GM12878 (cell line): ENCODE measurements around the gene TMEM186. TPM values are rescaled to one million over a fixed set of nuclear protein-coding genes. Genes with fewer than 3 reads are reported as not detected.
A peak's percentile ranks its signal among the peaks of the same experiment; 100 is the strongest.

ENCODE experiments used
- ATAC-seq: fragments of 200-7000 bp; cut with Tn5 transposase; 3 replicates; pipeline ENCODE4 v1.9.1; 2020; ENCODE audit warnings: mild to moderate bottlenecking, moderate library complexity
- BruUV-seq: library from RNA; stranded (reverse); fragments of 400-500 nt; replicated peaks from 2 replicates; lab custom pipeline; 2021; lab: Mats Ljungman, UMichigan
- CTCF ChIA-PET: fragments of 300-600 bp; sonication (Branson Sonifier 250); formaldehyde crosslinking; extraction: SDS; loops from one replicate; lab custom pipeline; 2021; ENCODE audit warnings: inconsistent platforms; lab: Yijun Ruan, JAX
- POLR2A ChIA-PET: fragments of 350-600 bp; formaldehyde crosslinking; extraction: SDS; loops from one replicate; lab custom pipeline; 2021; ENCODE audit warnings: inconsistent platforms; lab: Charles Lee
- RAD21 ChIA-PET: fragments of 300-600 bp; sonication (Branson Sonifier 250); formaldehyde crosslinking; loops from one replicate; lab custom pipeline; 2023; ENCODE audit warnings: antibody characterized with exemption; ENCODE audit not compliant: unreplicated experiment; lab: Charles Lee
- SMC1A ChIA-PET: fragments of 300-600 bp; sonication (Branson Sonifier 250); formaldehyde crosslinking; loops from one replicate; lab custom pipeline; 2023; ENCODE audit not compliant: unreplicated experiment, uncharacterized antibody; lab: Charles Lee
- DNase-seq: peaks from one replicate; pipeline ENCODE4 v3.0.0-alpha.2; 2011; ENCODE audit warnings: low read depth, low spot score
- FAIRE-seq: peaks from 3 replicates; lab custom pipeline; 2011; peaks lifted over from hg19 to GRCh38; lab: Jason Lieb, UNC
- H2AFZ ChIP-seq: 2 replicates; pipeline ENCODE4 v1.6.0; 2011; ENCODE audit warnings: low read depth, low read length, control low read depth; ENCODE audit not compliant: control insufficient read depth
- H3K27ac ChIP-seq: 2 replicates; pipeline ENCODE4 v1.5.1; 2011; ENCODE audit warnings: control low read depth; ENCODE audit not compliant: control insufficient read depth, insufficient read depth
- H3K27me3 ChIP-seq, 2 experiments: replicated peaks in 1 of 2; 2 replicates each; pipeline versions ENCODE4 v1.6.0 to v1.6.1; 2011; ENCODE audit warnings: low read length in 1 of 2; ENCODE audit not compliant: control insufficient read depth in 2 of 2, insufficient read depth in 2 of 2
- H3K36me3 ChIP-seq, 2 experiments: 2 replicates each; pipeline ENCODE4 v1.5.1; 2011; ENCODE audit warnings: low read length in 1 of 2; ENCODE audit not compliant: control insufficient read depth in 2 of 2, insufficient read depth in 2 of 2
- H3K4me1 ChIP-seq: 2 replicates; pipeline ENCODE4 v1.6.1; 2011; ENCODE audit warnings: mild to moderate bottlenecking, low read length, moderate library complexity, mixed read lengths; ENCODE audit not compliant: control insufficient read depth, insufficient read depth
- H3K4me2 ChIP-seq: 2 replicates; pipeline ENCODE4 v1.6.0; 2011; ENCODE audit warnings: control low read depth; ENCODE audit not compliant: control insufficient read depth, insufficient read depth
- H3K4me3 ChIP-seq: fragments of 200-600 bp; sonication (generic); 2 replicates; pipeline ENCODE4 v1.5.1; 2016
- H3K79me2 ChIP-seq: 2 replicates; pipeline ENCODE4 v1.6.0; 2011; ENCODE audit warnings: low read length; ENCODE audit not compliant: control insufficient read depth, insufficient read depth
- H3K9ac ChIP-seq: 2 replicates; pipeline ENCODE4 v1.8.0; 2011; ENCODE audit warnings: low read length, control low read depth, mixed read lengths; ENCODE audit not compliant: control insufficient read depth, insufficient read depth
- H3K9me3 ChIP-seq: replicated peaks from 3 replicates; pipeline ENCODE4 v1.5.1; 2011; ENCODE audit warnings: mild to moderate bottlenecking, low read length; ENCODE audit not compliant: control insufficient read depth, insufficient read depth
- H4K20me1 ChIP-seq: 2 replicates; pipeline ENCODE4 v1.6.0; 2011; ENCODE audit not compliant: control insufficient read depth, insufficient read depth
- ESRRA ChIP-seq: IDR thresholded peaks from 2 replicates; pipeline ENCODE4 v1.6.1; 2012; ENCODE audit warnings: mild to moderate bottlenecking, low read length, improper control_type of control experiment
- FOXM1 ChIP-seq: IDR thresholded peaks from 2 replicates; pipeline ENCODE4 v1.6.1; 2012; ENCODE audit warnings: low read depth, mild to moderate bottlenecking, inconsistent platforms, low read length, moderate library complexity
- HDAC6 ChIP-seq: fragments of 200-600 bp; sonication (generic); IDR thresholded peaks from one replicate; pipeline ENCODE4 v1.8.0; 2017; ENCODE audit warnings: antibody characterized with exemption; ENCODE audit not compliant: unreplicated experiment
- KDM1A ChIP-seq: fragments of 200-600 bp; sonication (generic); IDR thresholded peaks from 2 replicates; pipeline ENCODE4 v1.6.1; 2016; ENCODE audit warnings: borderline replicate concordance
- POLR2AphosphoS5 ChIP-seq: IDR thresholded peaks from 2 replicates; pipeline ENCODE4 v1.6.1; 2011; ENCODE audit warnings: mild to moderate bottlenecking, low read length, inconsistent platforms
- RUNX3 ChIP-seq: IDR thresholded peaks from 2 replicates; pipeline ENCODE4 v1.6.1; 2012; ENCODE audit warnings: low read length, inconsistent platforms
- WGBS: methylation state at CpG from one replicate; pipeline ENCODE4 v1.1.6; 2016; ENCODE audit warnings: low lambda C conversion rate; ENCODE audit not compliant: insufficient replicate concordance, insufficient coverage; ENCODE audit errors: missing lambda C conversion rate; 5-methylcytosine and 5-hydroxymethylcytosine counted together
- in situ Hi-C: fragments of 300-500 bp; cut with MboI; formaldehyde crosslinking; loops from 9 replicates; pipeline ENCODE4 v1.14.3; 2018; ENCODE audit warnings: mixed read lengths
- intact Hi-C: fragments of 100-400 bp; cut with micrococcal nuclease; formaldehyde crosslinking; loops from one replicate; pipeline ENCODE4 v1.14.2; 2022; ENCODE audit not compliant: unreplicated experiment
- polyA plus RNA-seq, 11 experiments: library from polyadenylated mRNA; depleted of rRNA in 4 of 11; unstranded in 6 of 11; stranded (reverse) in 5 of 11; fragments of >200 nt; fragmentation: Nextera tagmentation in 4 of 11; fragmentation: Illumina TruSeq in 1 of 11; extraction: Ambion mirVana in 4 of 11; extraction: Trizol in 1 of 11; gene quantifications; 1 replicate in 1 of 11; 2 replicates in 10 of 11; pipeline versions ENCODE4 v1.2.1 to v1.2.3, GENCODE V29; 2011 to 2016; ENCODE audit warnings: inconsistent platforms in 2 of 11, missing spikeins in 2 of 11, low read depth in 1 of 11
- total RNA-seq, 4 experiments: library from RNA; depleted of rRNA in 3 of 4; stranded (reverse); fragments of >200 nt in 3 of 4; fragmentation: Illumina TruSeq in 1 of 4; extraction: Trizol in 1 of 4; gene quantifications; 2 replicates each; pipeline versions ENCODE4 v1.2.1 to v1.2.3, GENCODE V29; 2013 to 2021
- TF ChIP-seq, protein P1 (sequence below): IDR thresholded peaks from 2 replicates; pipeline ENCODE4 v1.6.1; 2011; ENCODE audit warnings: borderline replicate concordance, low read depth, mild to moderate bottlenecking, moderate library complexity, mixed read lengths, low read length; ENCODE audit not compliant: insufficient read depth; ENCODE audit errors: extremely low read length
- TF ChIP-seq, protein P2 (sequence below): IDR thresholded peaks from 2 replicates; pipeline ENCODE4 v1.6.1; 2012; ENCODE audit warnings: low read depth, low read length, improper control_type of control experiment

The TMEM186 gene
- total and polyA plus RNA-seq, 10 of the 15 experiments (the other 5 are each of a cell fraction or from before 2014, with no cell fraction given) = 10.6 to 28.9 (median 17.0) TPM

DNA sequence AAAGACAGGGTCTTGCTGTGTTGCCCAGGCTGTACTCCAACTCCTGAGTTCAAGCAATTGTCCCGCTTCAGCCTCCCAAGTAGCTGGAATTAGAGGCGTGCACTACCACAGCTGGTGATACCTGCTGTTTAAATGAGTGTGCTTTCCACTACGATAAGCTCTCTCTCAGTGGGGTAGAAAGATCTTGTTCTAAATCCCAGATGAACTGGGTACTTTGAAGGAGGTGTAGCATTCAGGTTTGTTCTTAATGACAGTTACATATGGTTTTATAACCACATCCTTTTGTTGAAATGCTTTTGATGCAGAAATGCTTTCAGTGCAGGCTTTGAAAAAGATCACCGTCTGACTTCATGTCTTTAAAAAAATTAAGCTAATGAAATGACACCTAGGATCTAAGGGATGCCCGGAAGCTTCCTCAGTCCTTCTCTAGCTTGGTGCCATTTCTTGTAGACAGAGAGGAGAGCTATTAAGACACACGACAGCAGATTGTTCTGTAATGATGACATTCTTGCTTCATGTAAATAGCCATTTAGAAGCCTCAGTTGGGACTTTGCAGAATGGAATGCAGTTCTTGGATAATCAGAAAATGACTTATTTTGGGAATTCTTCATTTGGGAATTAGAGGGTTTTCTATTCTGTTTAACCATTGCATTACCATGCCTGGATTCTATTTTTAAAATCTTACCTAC lies 19.7 kb upstream of the TMEM186 start:
- H3K9ac ChIP-seq = no peak overlapping the region
- H3K27me3 ChIP-seq = no peaks in the 10 kb centered on the region
- POLR2A ChIA-PET = interaction anchor here (0.6 to 1.3 kb wide), 2 partner anchors 8 to 12 kb away, joined by 3 read pairs; no protein-coding TSS in a partner anchor
- intact Hi-C loops (no loop called here), in situ Hi-C loops (no loop called here)
- H3K9me3 ChIP-seq = no peaks in the 10 kb centered on the region
- WGBS = 53% methylated on average over 6 of the region's 6 CpGs
- TF ChIP-seq ESRRA (no peak), POLR2AphosphoS5 (no peak), KDM1A (no peak), RUNX3 (peak; percentile 45; the same call in 1 of the 2 replicates), HDAC6 (no peak), FOXM1 (no peak)
- TF ChIP-seq, protein P1, sequence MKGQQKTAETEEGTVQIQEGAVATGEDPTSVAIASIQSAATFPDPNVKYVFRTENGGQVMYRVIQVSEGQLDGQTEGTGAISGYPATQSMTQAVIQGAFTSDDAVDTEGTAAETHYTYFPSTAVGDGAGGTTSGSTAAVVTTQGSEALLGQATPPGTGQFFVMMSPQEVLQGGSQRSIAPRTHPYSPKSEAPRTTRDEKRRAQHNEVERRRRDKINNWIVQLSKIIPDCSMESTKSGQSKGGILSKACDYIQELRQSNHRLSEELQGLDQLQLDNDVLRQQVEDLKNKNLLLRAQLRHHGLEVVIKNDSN = no peak
- TF ChIP-seq, protein P2, sequence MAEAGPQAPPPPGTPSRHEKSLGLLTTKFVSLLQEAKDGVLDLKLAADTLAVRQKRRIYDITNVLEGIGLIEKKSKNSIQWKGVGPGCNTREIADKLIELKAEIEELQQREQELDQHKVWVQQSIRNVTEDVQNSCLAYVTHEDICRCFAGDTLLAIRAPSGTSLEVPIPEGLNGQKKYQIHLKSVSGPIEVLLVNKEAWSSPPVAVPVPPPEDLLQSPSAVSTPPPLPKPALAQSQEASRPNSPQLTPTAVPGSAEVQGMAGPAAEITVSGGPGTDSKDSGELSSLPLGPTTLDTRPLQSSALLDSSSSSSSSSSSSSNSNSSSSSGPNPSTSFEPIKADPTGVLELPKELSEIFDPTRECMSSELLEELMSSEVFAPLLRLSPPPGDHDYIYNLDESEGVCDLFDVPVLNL = no peak
- H4K20me1 ChIP-seq = peaks cover 3% of the 10 kb centered on the region
- H3K36me3 ChIP-seq = peaks cover 22 to 59% of the 10 kb centered on the region in 2 experiments
- no peak overlapping the region for H3K27ac ChIP-seq
- FAIRE-seq = no peak
- SMC1A ChIA-PET = interaction anchor here (0.5 to 2.1 kb wide), 10 partner anchors 10 to 192 kb away, joined by 3 to 6 read pairs (median 4); partner anchors contain the start of genes PMM2 and TMEM186
- H3K79me2 ChIP-seq = no peaks in the 10 kb centered on the region; the same call in 1 of the 2 replicates
- no peak for DNase-seq
- H3K4me2 ChIP-seq = no peak overlapping the region
- H3K4me1 ChIP-seq = peaks cover 23% of the 10 kb centered on the region
- H2AFZ ChIP-seq = no peak overlapping the region
- BruUV-seq = TSS peak; percentile 2
- RAD21 ChIA-PET = interaction anchor here (0.9 to 1.4 kb wide), 3 partner anchors 21 to 63 kb away, joined by 3 to 10 read pairs (median 4); partner anchors contain the start of gene CARHSP1
- no peak for ATAC-seq
- no peak overlapping the region for H3K4me3 ChIP-seq
- CTCF ChIA-PET = interaction anchor here (0.7 to 4.1 kb wide), 7 partner anchors 11 to 156 kb away, joined by 3 to 22 read pairs (median 3); partner anchors contain the start of gene LITAFD
